GM21526 (cell line): Measurements from ENCODE around the gene IGF1R.

Experiments
- ATAC-seq: cut with Tn5 transposase; IDR thresholded peaks from one replicate; pipeline ENCODE4 v1.9.1; 2021; ENCODE audit warnings: moderate library complexity; ENCODE audit not compliant: unreplicated experiment, low FRiP score

Gene IGF1R

GRCh38 chr15:98787936-98788757 is 139.8 kb downstream of the IGF1R start:
- no peak for ATAC-seq

GRCh38 chr15:98789020-98789419 is 140.7 kb downstream of the IGF1R start:
- ATAC-seq = no peak

- no peak for ATAC-seq
These were observed 141.9 kb downstream of the IGF1R start for GRCh38 chr15:98790270-98790669.

GRCh38 chr15:98791046-98791701 is 142.8 kb downstream of the IGF1R start:
- ATAC-seq = no peak

GRCh38 chr15:98792117-98792516 is 143.8 kb downstream of the IGF1R start:
- ATAC-seq = no peak

GRCh38 chr15:98794211-98794610 is 145.9 kb downstream of the IGF1R start:
- ATAC-seq = no peak

- ATAC-seq = no peak
These were observed 146.4 kb downstream of the IGF1R start for GRCh38 chr15:98794748-98795147.

- no peak for ATAC-seq
These were observed 147.6 kb downstream of the IGF1R start for GRCh38 chr15:98795980-98796379.

- ATAC-seq = no peak
These were observed 148.5 kb downstream of the IGF1R start for GRCh38 chr15:98796685-98797357.

- ATAC-seq = no peak
These were observed 150.1 kb downstream of the IGF1R start for GRCh38 chr15:98798375-98798893.

GRCh38 chr15:98799461-98800390 is 151.4 kb downstream of the IGF1R start:
- no peak for ATAC-seq

- no peak for ATAC-seq
These were observed 152.3 kb downstream of the IGF1R start for GRCh38 chr15:98800437-98801233.

GRCh38 chr15:98801234-98801561 is 152.9 kb downstream of the IGF1R start:
- no peak for ATAC-seq

- ATAC-seq = no peak
These were observed 153.8 kb downstream of the IGF1R start for GRCh38 chr15:98802187-98802586.

- ATAC-seq = no peak
These were observed 155.1 kb downstream of the IGF1R start for GRCh38 chr15:98803228-98804056.

GRCh38 chr15:98804057-98804380 is 155.7 kb downstream of the IGF1R start:
- ATAC-seq = no peak

- ATAC-seq = no peak
These were observed 157.3 kb downstream of the IGF1R start for GRCh38 chr15:98805434-98806274.
